NCI-H1092 treated with DMSO at 0.1 percent for 48 hours (cell line): ENCODE data around the gene SPON1.
"Not testable (repeated sequence)": the region's sequence is repeated elsewhere in the genome, so short reads cannot be mapped to it uniquely, and the experiment has no call there.

Source experiments
- DNase-seq: peaks from one replicate; lab custom pipeline; 2025; lab: John Stamatoyannopoulos, UW

Gene SPON1

GRCh38 chr11:13962562-13963168 lies at the start of gene SPON1:
Gene SPON1 (plus strand): TSS chr11:13962723. CDS start chr11:13962905, 182 bp downstream.
- DNase-seq = peak; percentile 35

- DNase-seq = no peak
Measured at GRCh38 chr11:13917264-13917663, 45.3 kb upstream of the SPON1 start.

DNA sequence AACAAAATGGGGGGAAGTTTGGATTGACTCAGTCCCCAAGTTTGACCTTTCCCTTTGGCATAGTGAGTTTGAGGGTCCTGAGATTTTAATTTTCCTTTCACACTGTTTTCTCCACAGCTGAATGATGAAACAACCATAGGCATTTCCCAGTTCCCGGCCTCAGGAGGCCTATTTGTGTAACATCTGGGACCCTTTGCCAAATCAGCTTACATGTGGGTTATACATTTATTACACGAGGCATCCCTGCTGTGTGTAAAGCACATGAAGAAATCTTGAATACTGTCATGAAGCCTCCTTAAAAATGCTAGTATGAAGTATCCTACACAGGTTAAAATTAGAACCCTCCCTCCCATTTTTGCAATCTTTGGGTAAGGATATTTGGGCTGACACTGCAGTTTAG lies 44.6 kb upstream of the SPON1 start:
- no peak for DNase-seq

- no peak for DNase-seq
Measured at GRCh38 chr11:13920756-13921155, 41.8 kb upstream of the SPON1 start.

DNA sequence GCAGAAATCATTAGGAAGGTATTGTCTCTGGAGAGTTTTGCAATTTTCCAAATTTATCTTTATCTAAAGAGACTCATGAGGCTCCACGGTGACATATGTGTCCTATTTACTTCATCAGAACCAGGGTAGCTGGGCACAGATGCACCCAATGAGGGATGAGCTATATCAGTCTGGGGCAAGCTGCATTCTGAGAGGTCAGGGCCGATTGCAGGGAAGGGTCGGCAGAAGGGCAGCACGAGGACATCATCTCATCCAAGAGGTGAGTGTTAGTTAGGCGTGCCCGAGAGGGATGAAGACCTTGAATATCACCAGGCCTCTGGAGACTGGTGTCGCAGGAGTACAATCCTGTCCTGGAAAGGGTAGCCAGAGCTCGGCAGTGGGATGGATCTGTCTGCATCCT lies 41.0 kb upstream of the SPON1 start:
- DNase-seq = no peak

DNA sequence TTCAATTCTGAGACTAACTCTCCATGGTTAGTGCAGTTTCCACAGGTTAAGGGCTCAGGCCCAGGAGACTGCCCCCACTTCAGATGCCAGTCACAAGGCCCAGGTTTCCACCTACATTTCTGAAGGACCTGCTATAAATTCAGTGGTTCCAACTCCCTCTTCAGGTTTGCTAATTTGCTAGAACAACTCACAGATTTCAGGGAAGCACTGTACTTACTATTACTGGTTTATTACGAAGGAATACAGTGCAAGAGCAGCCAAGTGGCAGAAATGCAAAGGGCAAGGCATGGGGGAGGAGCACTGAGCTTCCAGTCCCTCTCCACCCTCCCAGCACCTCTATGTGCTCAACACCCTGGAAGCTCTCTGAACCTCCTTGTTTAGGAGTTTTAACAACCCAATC lies 39.3 kb upstream of the SPON1 start:
- no peak for DNase-seq

- no peak for DNase-seq
Measured at GRCh38 chr11:13923716-13924650, 38.5 kb upstream of the SPON1 start.

DNA sequence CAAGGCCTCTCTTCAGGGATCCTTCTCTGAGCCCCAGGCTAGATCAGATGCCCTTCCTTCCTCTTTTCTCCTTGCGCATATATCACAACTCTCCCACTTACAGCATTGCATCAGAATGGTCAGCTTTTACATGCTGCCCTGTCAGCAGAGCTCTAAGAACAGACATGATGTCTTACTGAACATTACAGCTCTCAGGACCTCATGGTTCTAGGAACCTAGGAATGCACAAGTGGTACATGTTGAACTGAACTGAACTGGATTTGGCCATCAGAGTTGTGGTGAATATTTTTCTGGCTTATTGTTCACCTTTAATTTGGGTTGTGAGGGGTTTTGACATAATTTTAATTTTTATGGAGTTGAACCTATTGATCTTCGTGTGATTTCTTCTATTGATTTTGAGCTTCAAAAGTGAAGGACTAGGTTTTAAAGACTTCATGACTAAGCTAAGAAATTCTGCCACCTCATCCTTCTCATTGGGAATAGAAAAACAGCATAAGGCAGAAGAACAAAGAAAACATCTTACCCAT lies 37.7 kb upstream of the SPON1 start:
- DNase-seq = no peak

DNA sequence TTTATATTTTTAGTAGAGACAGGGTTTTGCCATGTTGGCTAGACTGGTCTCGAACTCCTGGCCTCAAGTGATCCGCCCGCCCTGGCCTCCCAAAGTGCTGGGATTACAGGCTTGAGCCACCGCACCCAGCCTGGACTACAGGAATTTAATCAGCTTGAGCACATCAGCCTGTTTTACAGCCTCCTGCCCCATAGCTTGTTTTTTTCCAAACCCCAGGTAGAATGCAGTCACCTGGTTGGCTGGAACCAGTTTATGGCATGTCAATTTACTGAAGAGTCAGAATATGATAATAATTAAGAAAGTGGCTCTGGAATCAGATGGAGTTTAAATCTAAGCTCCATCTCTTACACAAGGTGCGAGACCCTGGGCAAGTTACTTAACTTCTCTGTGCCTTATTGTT lies 36.2 kb upstream of the SPON1 start:
- not testable (repeated sequence) for DNase-seq

GRCh38 chr11:13926981-13927380 lies 35.5 kb upstream of the SPON1 start:
- DNase-seq = no peak

DNA sequence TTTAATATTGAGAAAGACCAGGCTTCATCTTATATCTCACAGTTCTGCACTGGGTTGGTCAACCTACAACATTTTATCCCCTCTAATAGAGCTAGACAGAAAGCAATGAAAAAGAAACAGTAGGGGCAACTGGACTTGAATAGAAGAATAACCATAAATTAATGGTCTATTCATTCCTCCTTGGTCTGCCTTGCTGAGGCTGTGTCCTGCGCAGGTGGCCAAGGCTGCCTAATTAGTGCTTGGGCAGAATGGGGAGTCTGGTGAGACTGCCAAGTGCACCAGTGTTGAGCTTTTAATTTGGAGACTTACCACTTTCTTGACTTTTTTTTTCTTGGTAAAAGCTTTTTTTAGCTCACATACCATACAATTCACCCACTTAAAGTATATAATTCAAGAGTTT lies 35.0 kb upstream of the SPON1 start:
- DNase-seq = no peak

- DNase-seq = no peak
Measured at GRCh38 chr11:13928566-13929251, 33.8 kb upstream of the SPON1 start.

DNA sequence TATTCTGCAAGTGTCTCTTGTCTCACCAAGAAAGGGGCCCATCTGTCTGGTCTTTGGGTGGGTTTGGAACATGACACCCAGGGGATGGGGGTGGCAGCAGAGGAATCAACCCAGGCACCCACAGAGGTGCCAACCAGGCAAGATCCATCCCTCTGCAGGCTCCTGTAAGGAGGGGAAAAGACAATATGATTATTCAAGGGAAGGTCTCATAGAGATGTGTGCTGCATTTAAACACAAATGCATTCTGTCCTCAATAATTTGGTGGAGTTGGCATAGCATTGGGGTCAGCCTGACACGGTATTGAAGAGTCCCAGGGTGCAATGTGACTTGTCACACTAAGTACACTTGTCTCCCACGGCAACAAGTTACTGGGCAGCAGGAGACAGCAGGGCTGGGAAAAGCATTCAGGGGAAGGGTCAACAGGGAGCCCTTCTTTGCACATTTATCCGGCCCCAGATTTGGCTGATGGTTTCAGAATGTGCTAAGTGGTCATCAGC lies 33.1 kb upstream of the SPON1 start:
- no peak for DNase-seq

- no peak for DNase-seq
Measured at GRCh38 chr11:13931356-13931755, 31.2 kb upstream of the SPON1 start.

- not testable (repeated sequence) for DNase-seq
Measured at GRCh38 chr11:13937154-13937553, 25.4 kb upstream of the SPON1 start.

DNA sequence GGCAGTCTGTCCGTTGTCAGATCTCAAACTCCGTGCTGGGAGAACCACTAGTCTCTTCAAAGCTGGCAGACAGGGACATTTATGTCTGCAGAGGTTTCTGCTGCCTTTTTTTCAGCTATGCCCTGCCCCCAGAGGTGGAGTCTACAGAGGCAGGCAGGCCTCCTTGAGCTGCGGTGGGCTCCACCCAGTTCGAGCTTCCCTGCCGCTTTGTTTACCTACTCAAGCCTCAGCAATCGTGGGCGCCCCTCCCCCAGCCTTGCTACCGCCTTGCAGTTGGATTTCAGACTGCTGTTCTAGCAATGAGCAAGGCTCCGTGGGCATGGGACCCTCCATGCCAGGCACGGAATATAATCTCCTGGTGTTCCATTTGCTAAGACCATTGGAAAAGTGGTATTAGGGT lies 23.7 kb upstream of the SPON1 start:
- DNase-seq = not testable (repeated sequence)

GRCh38 chr11:13939961-13940906 lies 22.3 kb upstream of the SPON1 start:
- no peak for DNase-seq

GRCh38 chr11:13940907-13941256 lies 21.6 kb upstream of the SPON1 start:
- DNase-seq = no peak

- no peak for DNase-seq
Measured at GRCh38 chr11:13941775-13942174, 20.7 kb upstream of the SPON1 start.

GRCh38 chr11:13942378-13942777 lies 20.1 kb upstream of the SPON1 start:
- DNase-seq = no peak

DNA sequence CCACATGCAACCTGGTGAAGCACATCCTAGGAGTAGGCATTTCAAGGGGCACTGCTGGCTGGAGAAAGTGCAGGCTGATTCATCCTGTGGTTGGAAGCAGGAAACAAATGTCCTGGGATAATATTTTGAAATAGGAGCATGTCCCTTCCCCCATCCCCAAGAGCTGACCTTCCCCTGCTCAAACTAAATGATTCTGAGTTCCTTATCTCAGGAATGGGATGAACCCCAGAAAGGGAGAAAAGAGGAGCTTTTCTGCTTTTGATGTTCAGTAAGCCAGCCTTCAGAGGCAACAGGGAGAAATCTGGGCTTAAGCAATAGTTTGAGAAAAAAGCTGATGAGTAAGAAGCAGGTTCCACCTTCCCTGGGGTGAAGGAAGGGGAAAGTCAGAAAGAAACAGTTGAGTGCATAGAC lies 19.5 kb upstream of the SPON1 start:
- no peak for DNase-seq
